ENCODE results near the gene SCN7A.
"Not testable (repeated sequence)": the region's sequence is repeated elsewhere in the genome, so short reads cannot be mapped to it uniquely, and the experiment has no call there.

Gene SCN7A

GRCh38 chr2:166451468-166451867 is 42.6 kb downstream of the SCN7A start:
- DNase-seq: no peak

DNA sequence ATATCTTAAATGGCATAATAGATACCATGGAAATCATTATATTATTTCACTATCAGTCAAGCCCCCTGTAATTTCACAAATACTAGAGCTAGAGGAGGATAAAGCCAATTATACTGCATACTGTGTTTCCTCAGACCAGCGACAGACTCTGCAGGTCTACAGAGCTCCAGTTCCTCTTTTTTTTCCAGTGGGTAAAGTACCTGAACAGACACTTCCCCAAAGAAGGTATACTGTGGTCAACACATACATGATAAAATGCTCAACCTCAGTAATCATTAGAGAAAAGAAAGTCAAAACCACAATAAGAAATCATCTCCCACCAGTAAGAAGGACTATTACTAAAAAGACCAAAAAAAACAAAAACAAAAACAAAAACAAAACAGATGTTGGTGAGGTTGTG is 44.6 kb downstream of the SCN7A start:
- DNase-seq: no peak

GRCh38 chr2:166448106-166448505 is 45.9 kb downstream of the SCN7A start:
- DNase-seq: no peak

DNA sequence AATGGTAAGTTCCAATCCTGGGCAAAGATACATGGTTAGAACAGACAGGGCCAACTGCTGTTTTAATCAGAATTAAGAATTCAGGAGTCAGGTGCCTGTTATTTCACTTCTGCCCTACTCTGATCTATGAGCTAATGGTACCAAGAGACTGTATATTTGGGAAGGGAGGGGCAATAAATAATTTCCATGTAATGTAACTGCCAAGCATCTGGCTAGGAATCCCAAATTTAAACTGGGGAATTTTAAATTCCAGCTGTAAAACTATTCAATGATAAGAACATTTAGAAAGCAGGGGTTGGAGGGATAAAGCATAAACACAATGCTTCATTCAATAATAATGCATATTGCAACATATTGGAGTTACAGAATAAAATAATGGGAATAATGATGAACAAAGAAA is 49.7 kb downstream of the SCN7A start:
- no peak for DNase-seq

DNA sequence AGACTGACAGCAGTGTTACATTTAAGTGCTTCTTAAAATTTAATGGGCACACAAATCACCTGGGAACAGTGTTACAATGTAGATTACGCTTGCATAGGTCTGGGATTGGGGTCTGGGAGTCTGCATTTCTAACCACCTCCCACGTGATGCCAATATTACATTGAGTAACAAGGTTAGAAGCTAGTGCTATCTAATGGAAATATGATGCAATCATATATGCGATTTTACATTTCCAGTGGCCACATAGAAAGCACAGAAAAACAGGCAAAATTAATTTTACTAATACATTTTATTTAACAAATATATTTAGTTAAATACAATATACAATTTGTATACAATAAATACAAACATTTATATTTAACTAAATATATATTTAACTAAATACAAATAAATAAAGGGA is 53.7 kb downstream of the SCN7A start:
- DNase-seq: no peak

- DNase-seq: no peak
These were observed 55.0 kb downstream of the SCN7A start for GRCh38 chr2:166439078-166439477.

- no peak for DNase-seq
These were observed 57.1 kb downstream of the SCN7A start for GRCh38 chr2:166436976-166437375.

GRCh38 chr2:166436189-166436588 is 57.9 kb downstream of the SCN7A start:
- no peak for DNase-seq

- no peak for DNase-seq
These were observed 59.6 kb downstream of the SCN7A start for GRCh38 chr2:166434491-166434890.

- no peak for DNase-seq
These were observed 60.6 kb downstream of the SCN7A start for GRCh38 chr2:166433457-166433856.

DNA sequence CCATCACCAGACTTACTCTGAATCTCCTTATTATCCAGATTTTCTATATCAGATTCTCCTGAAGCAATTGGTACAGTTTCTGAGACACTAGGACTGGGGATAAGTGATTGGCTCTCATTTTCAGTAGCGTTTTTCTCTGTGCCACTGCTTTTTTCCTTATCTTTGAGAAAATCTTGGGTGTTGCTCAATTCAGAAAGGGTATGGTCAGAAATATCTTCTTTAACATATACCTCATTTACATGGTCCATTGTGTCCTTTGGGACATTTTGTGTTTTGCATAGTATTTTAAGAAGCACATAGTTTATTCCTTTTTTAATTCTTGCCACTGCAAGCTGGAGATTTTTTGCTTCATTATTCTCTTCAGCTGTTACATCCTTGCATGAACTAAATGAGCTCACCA is 61.7 kb downstream of the SCN7A start:
- no peak for DNase-seq

GRCh38 chr2:166424841-166425240 is 69.2 kb downstream of the SCN7A start:
- no peak for DNase-seq

GRCh38 chr2:166419616-166419934 is 74.5 kb downstream of the SCN7A start:
- no peak for DNase-seq

- no peak for DNase-seq
These were observed 75.0 kb downstream of the SCN7A start for GRCh38 chr2:166418853-166419615.

- no peak for DNase-seq
These were observed 76.4 kb downstream of the SCN7A start for GRCh38 chr2:166417669-166418068.

- DNase-seq: no peak
These were observed 80.8 kb downstream of the SCN7A start for GRCh38 chr2:166413255-166413654.

GRCh38 chr2:166411473-166412230 is 82.4 kb downstream of the SCN7A start:
- DNase-seq: no peak

GRCh38 chr2:166410828-166411472 is 83.1 kb downstream of the SCN7A start:
- no peak for DNase-seq

GRCh38 chr2:166407746-166408145 is 86.3 kb downstream of the SCN7A start:
- DNase-seq: not testable (repeated sequence)

DNA sequence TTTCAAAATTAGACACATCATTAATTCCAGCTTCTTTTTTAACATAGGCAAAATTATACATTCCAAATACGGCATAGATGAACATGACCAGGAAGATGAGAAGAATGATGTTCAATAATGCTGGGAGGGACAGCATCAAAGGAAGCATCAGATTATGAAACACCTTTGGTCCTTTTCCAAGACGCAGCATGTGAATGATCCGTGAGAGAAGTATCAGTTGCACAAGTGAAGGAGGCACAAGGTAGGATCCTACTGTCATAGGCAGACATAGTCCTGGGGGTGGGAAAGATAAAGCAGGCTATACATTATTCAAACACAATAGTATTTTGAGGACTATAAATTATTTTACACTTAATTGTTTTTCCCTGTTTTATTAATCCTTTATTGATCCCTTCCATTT is 87.7 kb downstream of the SCN7A start:
- no peak for DNase-seq

GRCh38 chr2:166405569-166405926 is 88.5 kb downstream of the SCN7A start:
- DNase-seq: no peak

- DNase-seq: peak; percentile 44
These were observed 89.0 kb downstream of the SCN7A start for GRCh38 chr2:166404831-166405568.

- DNase-seq: no peak
These were observed 99.8 kb downstream of the SCN7A start for GRCh38 chr2:166394245-166394644.

DNA sequence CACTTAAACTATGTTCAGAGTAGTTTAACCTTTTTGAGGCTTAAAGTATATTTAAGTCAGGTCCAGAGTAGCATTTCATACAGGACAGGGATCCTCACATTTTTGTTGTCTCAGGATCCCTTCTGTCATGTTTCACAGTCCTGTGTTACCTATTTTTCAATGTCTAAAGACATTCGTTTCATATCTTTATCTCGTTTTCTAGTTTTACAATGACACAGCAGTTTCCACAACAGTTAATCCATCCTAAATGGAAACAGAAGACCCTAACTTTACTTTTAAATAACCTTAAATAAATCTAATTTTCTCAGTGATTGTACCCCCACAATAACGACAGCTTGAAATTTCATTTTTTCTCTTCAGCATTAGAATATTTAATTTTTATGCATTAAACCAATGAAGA is 101.0 kb downstream of the SCN7A start:
- no peak for DNase-seq

Measured in DMS79 (cell line).